ENCODE measurements around the gene COX7B2. TPM values are rescaled to one million over a fixed set of nuclear protein-coding genes. Genes with fewer than 3 reads are reported as not detected.

The COX7B2 gene
- total and polyA plus RNA-seq, 2 of the 4 experiments (the other 2 are of a cell fraction) = not detected

DNA sequence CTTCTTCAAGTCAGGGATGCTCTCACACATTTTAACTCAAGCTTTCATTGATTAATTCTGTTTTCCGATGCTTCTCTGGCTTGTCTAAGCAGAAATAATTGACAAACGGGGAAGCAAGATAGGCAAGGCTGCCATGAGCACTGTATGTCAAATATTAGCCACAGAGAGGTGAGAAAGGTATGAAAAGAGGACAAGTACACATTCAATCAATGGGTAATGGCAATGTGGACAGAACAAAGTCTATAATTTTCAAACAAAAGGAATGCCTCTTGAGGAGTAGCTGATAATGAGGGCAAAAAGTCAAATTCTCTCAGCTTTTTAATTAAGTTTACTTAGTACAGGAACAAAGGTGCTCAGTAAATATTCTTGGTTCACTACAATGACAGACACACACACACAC lies 19.6 kb downstream of the COX7B2 start:
- DNase-seq (no peak), ATAC-seq (ENCODE audit: low read depth) (no peak)
- Histone ChIP-seq H3K9ac (ENCODE audit: low read depth, low read length) (no peak overlapping the region), H3K27me3 (ENCODE audit: control insufficient read depth, insufficient read depth, low read length) (no peaks in the 10 kb centered on the region; the same call in 1 of the 2 replicates), H3K18ac (ENCODE audit: low read depth, low read length) (no peak overlapping the region), H3K9me1 (ENCODE audit: insufficient read depth, low read length) (no peaks in the 10 kb centered on the region), H2BK120ac (ENCODE audit: low read depth, low read length) (no peak overlapping the region), H3K36me3 (ENCODE audit: control insufficient read depth, insufficient read depth, low read length) (no peaks in the 10 kb centered on the region), H3K4me2 (ENCODE audit: low read depth, low read length) (no peak overlapping the region), H2AK9ac (replicated peaks; ENCODE audit: low read depth, low read length, poor library complexity) (no peak overlapping the region), H3K56ac (ENCODE audit: extremely low read depth, insufficient read depth, low read length) (no peak overlapping the region), H2BK20ac (ENCODE audit: low read depth, low read length) (no peak overlapping the region), H4K20me1 (ENCODE audit: insufficient read depth, low read length) (no peaks in the 10 kb centered on the region), H3K14ac (replicated peaks; ENCODE audit: low read depth, low read length) (no peak overlapping the region), H2BK15ac (ENCODE audit: low read depth, low read length) (no peak overlapping the region), H3K4me3 (ENCODE audit: insufficient read depth, low read depth, low read length) (no peak overlapping the region), H2BK5ac (ENCODE audit: low read depth, low read length, poor library complexity, severe bottlenecking) (no peak overlapping the region), H4K5ac (ENCODE audit: low read depth, low read length) (no peak overlapping the region), H3K23ac (ENCODE audit: low read depth, low read length) (no peak overlapping the region), H3K9me3 (ENCODE audit: control insufficient read depth, insufficient read depth, low read length) (no peaks in the 10 kb centered on the region), H4K8ac (ENCODE audit: low read depth in 2 of 2, low read length in 2 of 2) (no peak overlapping the region), H3K79me1 (ENCODE audit: low read depth in 1 of 2, low read length in 2 of 2) (no peaks in the 10 kb centered on the region), H3K4ac (ENCODE audit: low read depth, low read length) (no peak overlapping the region), H3K4me1 (ENCODE audit: control insufficient read depth, insufficient read depth, low read length) (no peaks in the 10 kb centered on the region), H2AK5ac (ENCODE audit: low read depth, low read length) (no peak overlapping the region), H3K27ac (ENCODE audit: insufficient read depth, low read length) (no peak overlapping the region), H2AFZ (replicated peaks; ENCODE audit: low read length, poor library complexity) (no peak overlapping the region), H4K91ac (ENCODE audit: insufficient read depth, low read depth, low read length) (no peak overlapping the region)
- no CpG with 5 or more reads among the region's 2 CpGs for WGBS, 2 experiments (ENCODE audit: extremely low coverage in 2 of 2, insufficient read length in 1 of 2)
- ChIA-PET CTCF (no interaction called here), POLR2A (ENCODE audit: unreplicated experiment) (no interaction called here)
- dilution Hi-C loops (cut with HindIII; ENCODE audit: low sequenced_read_pairs, unreplicated experiment) (no loop called here), in situ Hi-C loops (cut with MboI; ENCODE audit: low sequenced_read_pairs) (no loop called here), intact Hi-C loops (cut with micrococcal nuclease) (loop anchor here (10.0 kb wide), 1 partner anchor 565 kb away; no protein-coding TSS in a partner anchor)
- TF ChIP-seq CHD1 (IDR thresholded peaks at IDR 0.05; ENCODE audit: low read depth, low read length) (no peak), RAD21 (IDR thresholded peaks at IDR 0.05; ENCODE audit: low read length) (no peak), CEBPB (IDR thresholded peaks at IDR 0.05; ENCODE audit: low read depth, low read length) (no peak), USF2 (IDR thresholded peaks at IDR 0.05; ENCODE audit: low read depth, low read length) (no peak)
- TF ChIP-seq, protein P1, sequence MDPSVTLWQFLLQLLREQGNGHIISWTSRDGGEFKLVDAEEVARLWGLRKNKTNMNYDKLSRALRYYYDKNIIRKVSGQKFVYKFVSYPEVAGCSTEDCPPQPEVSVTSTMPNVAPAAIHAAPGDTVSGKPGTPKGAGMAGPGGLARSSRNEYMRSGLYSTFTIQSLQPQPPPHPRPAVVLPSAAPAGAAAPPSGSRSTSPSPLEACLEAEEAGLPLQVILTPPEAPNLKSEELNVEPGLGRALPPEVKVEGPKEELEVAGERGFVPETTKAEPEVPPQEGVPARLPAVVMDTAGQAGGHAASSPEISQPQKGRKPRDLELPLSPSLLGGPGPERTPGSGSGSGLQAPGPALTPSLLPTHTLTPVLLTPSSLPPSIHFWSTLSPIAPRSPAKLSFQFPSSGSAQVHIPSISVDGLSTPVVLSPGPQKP (IDR thresholded peaks at IDR 0.05; ENCODE audit: borderline replicate concordance, low read depth, low read length) = no peak
- BruUV-seq (replicated peaks) = no TSS peak

All from IMR-90 (cell line).